K562 (cell line): ENCODE results near the gene ZNF775. TPM values are rescaled to one million over a fixed set of nuclear protein-coding genes. Genes with fewer than 3 reads are reported as not detected.
A peak's percentile ranks its signal among the peaks of the same experiment; 100 is the strongest.

ENCODE experiments used
- ATAC-seq: fragments of 200-7000 bp; cut with Tn5 transposase; 3 replicates; pipeline ENCODE4 v1.9.1; 2020; ENCODE audit warnings: moderate library complexity
- BruUV-seq: library from RNA; stranded (reverse); fragments of 400-500 nt; replicated peaks from 2 replicates; lab custom pipeline; 2021; lab: Mats Ljungman, UMichigan
- CTCF ChIA-PET: fragments of 300-600 bp; formaldehyde crosslinking; extraction: SDS; loops from one replicate; lab custom pipeline; 2021; ENCODE audit warnings: low intra/inter-chr PET ratio; lab: Yijun Ruan, JAX
- POLR2A ChIA-PET: fragments of 300-600, 350-650 bp; sonication (Branson Sonifier 250); formaldehyde crosslinking; extraction: SDS; loops from one replicate; lab custom pipeline; 2021; ENCODE audit warnings: antibody characterized with exemption, inconsistent platforms; lab: Yijun Ruan, JAX
- DNase-seq, 4 experiments: peaks; one replicate each; pipeline versions ENCODE4 v3.0.0 to v3.0.0-alpha.2; 2011 to 2018; ENCODE audit warnings: low spot score in 3 of 4, mixed read lengths in 3 of 4; ENCODE audit errors: extremely low read depth in 1 of 4
- FAIRE-seq: peaks from 2 replicates; lab custom pipeline; 2011; peaks lifted over from hg19 to GRCh38; lab: Jason Lieb, UNC
- H2AFZ ChIP-seq: 2 replicates; pipeline ENCODE4 v1.6.0; 2011; ENCODE audit warnings: low read depth, low read length, control low read depth, inconsistent platforms
- H3K27ac ChIP-seq: fragments of 200-600 bp; 3 replicates; pipeline ENCODE4 v1.8.0; 2011; ENCODE audit warnings: low read depth, mild to moderate bottlenecking, control low read depth, inconsistent platforms, low read length, moderate library complexity, mixed read lengths; ENCODE audit errors: extremely low read depth
- H3K27me3 ChIP-seq, 2 experiments: fragments of 300-600 bp in 1 of 2; 2 replicates in 1 of 2; 3 replicates in 1 of 2; pipeline versions ENCODE4 v1.6.0 to v1.8.0; 2011; ENCODE audit warnings: inconsistent platforms in 2 of 2, low read length in 2 of 2, mild to moderate bottlenecking in 1 of 2, mixed read lengths in 1 of 2, moderate library complexity in 1 of 2; ENCODE audit not compliant: control insufficient read depth in 2 of 2, insufficient read depth in 2 of 2
- H3K36me3 ChIP-seq: fragments of 300-600 bp; 3 replicates; pipeline ENCODE4 v1.8.0; 2011; ENCODE audit warnings: mild to moderate bottlenecking, low read length, inconsistent platforms; ENCODE audit not compliant: control insufficient read depth, insufficient read depth
- H3K4me1 ChIP-seq, 2 experiments: fragments of 200-600 bp in 1 of 2; replicated peaks in 1 of 2; 2 replicates in 1 of 2; 3 replicates in 1 of 2; pipeline versions ENCODE4 v1.5.1 to v1.8.0; 2011; ENCODE audit warnings: inconsistent platforms in 2 of 2, low read length in 2 of 2, mild to moderate bottlenecking in 1 of 2, mixed read lengths in 1 of 2, moderate library complexity in 1 of 2; ENCODE audit not compliant: control insufficient read depth in 2 of 2, insufficient read depth in 2 of 2
- H3K4me2 ChIP-seq: 2 replicates; pipeline ENCODE4 v1.6.1; 2011; ENCODE audit warnings: low read length, control low read depth, inconsistent platforms, mixed read lengths; ENCODE audit not compliant: insufficient read depth
- H3K4me3 ChIP-seq: fragments of 200-600 bp; sonication (generic), shearing (Covaris generic); 2 replicates; pipeline ENCODE4 v1.5.1; 2016; ENCODE audit warnings: control low read depth, inconsistent platforms
- H3K79me2 ChIP-seq: fragments of 200-600 bp; 3 replicates; pipeline ENCODE4 v1.8.0; 2011; ENCODE audit warnings: low read length, inconsistent platforms; ENCODE audit not compliant: control insufficient read depth, insufficient read depth
- H3K9ac ChIP-seq, 2 experiments: 2 replicates each; pipeline versions ENCODE4 v1.6.0 to v1.6.1; 2011; ENCODE audit warnings: low read depth in 2 of 2, low read length in 2 of 2, control low read depth in 1 of 2, inconsistent platforms in 1 of 2, mild to moderate bottlenecking in 1 of 2, mixed read lengths in 1 of 2; ENCODE audit not compliant: insufficient read depth in 1 of 2
- H3K9me1 ChIP-seq: one replicate; pipeline ENCODE4 v1.6.0; 2011; ENCODE audit warnings: inconsistent platforms, mild to moderate bottlenecking, low read length, moderate library complexity; ENCODE audit not compliant: control insufficient read depth, insufficient read depth
- H3K9me3 ChIP-seq: replicated peaks from 2 replicates; pipeline ENCODE4 v1.5.1; 2011; ENCODE audit warnings: low read depth, low read length, inconsistent platforms; ENCODE audit not compliant: control insufficient read depth, insufficient read depth
- H4K20me1 ChIP-seq: replicated peaks from 2 replicates; pipeline ENCODE4 v1.6.1; 2011; ENCODE audit warnings: low read length, inconsistent platforms, mixed read lengths; ENCODE audit not compliant: control insufficient read depth, insufficient read depth
- CCNT2 ChIP-seq: IDR thresholded peaks from 2 replicates; pipeline ENCODE4 v1.6.1; 2011; ENCODE audit warnings: borderline replicate concordance, low read depth, mild to moderate bottlenecking, moderate library complexity, mixed read lengths, low read length; ENCODE audit not compliant: insufficient read length; ENCODE audit errors: extremely low read depth
- CREB5 ChIP-seq: fragments of 250-450 bp; sonication (Bioruptor Pico); IDR thresholded peaks from 2 replicates; pipeline ENCODE4 v1.5.0; 2020; ENCODE audit warnings: mild to moderate bottlenecking
- DDX20 ChIP-seq: fragments of 450-650 bp; IDR thresholded peaks from 2 replicates; pipeline ENCODE4 v1.6.1; 2016; ENCODE audit warnings: missing genetic modification characterization, low read depth, mild to moderate bottlenecking, missing compliant biosample characterization, moderate library complexity
- ERF ChIP-seq: fragments of 450-650 bp; formaldehyde crosslinking; IDR thresholded peaks from 2 replicates; pipeline ENCODE4 v1.4.0; 2020; ENCODE audit warnings: mild to moderate bottlenecking, mixed read lengths
- ETV5 ChIP-seq: sonication (generic); formaldehyde crosslinking; IDR thresholded peaks from 2 replicates; pipeline ENCODE4 v1.4.0; 2020; ENCODE audit warnings: low read depth, mild to moderate bottlenecking, missing genetic modification reagents
- ILK ChIP-seq: fragments of 450-650 bp; IDR thresholded peaks from 2 replicates; pipeline ENCODE4 v1.6.1; 2016; ENCODE audit warnings: missing genetic modification characterization, low read depth, mild to moderate bottlenecking, missing compliant biosample characterization, moderate library complexity, borderline replicate concordance
- JUND ChIP-seq, 2 experiments: IDR thresholded peaks; 2 replicates in 1 of 2; 3 replicates in 1 of 2; pipeline ENCODE4 v1.6.1; 2011; ENCODE audit warnings: borderline replicate concordance in 2 of 2, low read depth in 2 of 2, low read length in 2 of 2, improper control_type of control experiment in 1 of 2, missing biosample characterization in 1 of 2, missing genetic modification characterization in 1 of 2, missing genetic modification reagents in 1 of 2
- PCBP1 ChIP-seq: fragments of 200-400 bp; formaldehyde crosslinking; IDR thresholded peaks from 2 replicates; pipeline ENCODE4 v1.6.1; 2018; ENCODE audit warnings: mild to moderate bottlenecking, low read depth, low read length; ENCODE audit not compliant: poor library complexity, severe bottlenecking
- ZC3H4 ChIP-seq: sonication (generic); formaldehyde crosslinking; IDR thresholded peaks from 2 replicates; pipeline ENCODE4 v1.9.0; 2021; ENCODE audit warnings: missing genetic modification reagents, borderline replicate concordance
- ZKSCAN8 ChIP-seq: fragments of 200-800 bp; sonication (Bioruptor generic); IDR thresholded peaks from 2 replicates; pipeline ENCODE4 v1.6.1; 2016; ENCODE audit warnings: missing genetic modification characterization, missing compliant biosample characterization
- ZNF121 ChIP-seq: sonication (generic); formaldehyde crosslinking; conservative IDR thresholded peaks from 2 replicates; pipeline ENCODE4 v1.8.0; 2022; ENCODE audit warnings: missing genetic modification reagents
- ZNF263 ChIP-seq: sonication (generic); formaldehyde crosslinking; IDR thresholded peaks from 2 replicates; pipeline ENCODE4 v1.8.0; 2022; ENCODE audit warnings: mild to moderate bottlenecking, missing genetic modification reagents, borderline replicate concordance
- ZNF41 ChIP-seq: fragments of 250-450 bp; sonication (Bioruptor Pico); conservative IDR thresholded peaks from 2 replicates; pipeline ENCODE4 v1.4.0; 2020; ENCODE audit warnings: mild to moderate bottlenecking
- WGBS: fragments of 100-300 bp; shearing (Covaris generic); methylation state at CpG from one replicate; pipeline ENCODE4 v1.1.6; 2016; ENCODE audit warnings: low coverage, mixed read lengths; ENCODE audit not compliant: insufficient coverage; ENCODE audit errors: missing lambda C conversion rate; 5-methylcytosine and 5-hydroxymethylcytosine counted together
- in situ Hi-C: fragments of 300-500 bp; cut with MboI; formaldehyde crosslinking; loops from 4 replicates; pipeline ENCODE4 v1.15.0; 2018; ENCODE audit warnings: inconsistent platforms, mixed read lengths
- intact Hi-C: fragments of 100-400 bp; cut with micrococcal nuclease; formaldehyde crosslinking; loops from 2 replicates; pipeline ENCODE4 v1.14.2; 2022
- polyA plus RNA-seq, 8 experiments: library from polyadenylated mRNA; depleted of rRNA in 4 of 8; stranded (reverse) in 5 of 8; unstranded in 3 of 8; fragments of >200 nt; fragmentation: Nextera tagmentation in 2 of 8; fragmentation: Illumina TruSeq in 1 of 8; extraction: Ambion mirVana in 2 of 8; extraction: Trizol in 1 of 8; gene quantifications; 2 replicates each; pipeline versions ENCODE4 v1.2.1 to v1.2.3, GENCODE V29; 2011 to 2014; ENCODE audit warnings: inconsistent platforms in 1 of 8, missing spikeins in 1 of 8
- total RNA-seq, 7 experiments: library from RNA; depleted of rRNA in 6 of 7; stranded (reverse); fragments of >200 nt in 6 of 7; fragmentation: Illumina TruSeq in 2 of 7; extraction: Trizol in 2 of 7; gene quantifications; 2 replicates each; pipeline versions ENCODE4 v1.2.1 to v1.2.3, GENCODE V29; 2011 to 2021; ENCODE audit warnings: low replicate concordance in 1 of 7

ZNF775 gene
- total and polyA plus RNA-seq, 9 of the 15 experiments (the other 6 are each of a cell fraction or from before 2014, with no cell fraction given) = 0.04 to 18.7 (median 4.9) TPM

- FAIRE-seq (no peak), ATAC-seq (no peak), DNase-seq (no peak)
- 35% methylated on average over 8 of the region's 8 CpGs for WGBS
- Histone ChIP-seq H3K27ac (no peak overlapping the region), H3K36me3 (no peaks in the 10 kb centered on the region), H4K20me1 (no peaks in the 10 kb centered on the region), H3K9me3 (no peaks in the 10 kb centered on the region), H3K4me2 (no peak overlapping the region), H3K4me3 (no peak overlapping the region), H3K79me2 (no peaks in the 10 kb centered on the region), H3K27me3 (no peaks in the 10 kb centered on the region), H2AFZ (no peak overlapping the region), H3K9me1 (no peaks in the 10 kb centered on the region), H3K9ac (no peak overlapping the region), H3K4me1 (peaks cover 15 to 32% of the 10 kb centered on the region in 2 experiments)
- in situ Hi-C loops = no loop called here
- intact Hi-C loops = no loop called here
- ChIA-PET CTCF (no interaction called here), POLR2A (interaction anchor here (0.6 to 3.6 kb wide), 4 partner anchors 11 to 486 kb away, joined by 3 to 29 read pairs (median 6); no protein-coding TSS in a partner anchor)
- TF ChIP-seq ZC3H4 (CRISPR knock-in tag) (no peak), ZKSCAN8 (no peak), CCNT2 (no peak), PCBP1 (no peak), ETV5 (CRISPR knock-in tag) (no peak)
- no TSS peak for BruUV-seq
These were observed 55.1 kb downstream of the ZNF775 start for GRCh38 chr7:150434240-150434639.

GRCh38 chr7:150435047-150435389, 55.9 kb downstream of the ZNF775 start:
- no peaks in the 10 kb centered on the region for H3K79me2 ChIP-seq
- FAIRE-seq = no peak
- WGBS = 43% methylated on average over 4 of the region's 4 CpGs
- peak; percentile 4; the same call in 1 of the 2 replicates for TF ChIP-seq ZNF263
- TF ChIP-seq ERF (CRISPR knock-in tag) = no peak
- TF ChIP-seq CREB5 (CRISPR knock-in tag) = 0 out of 2 replicates have a peak, but pooled peaks have one; percentile 13
- TF ChIP-seq ZNF121 (CRISPR knock-in tag) = peak; percentile 51
- peak; percentile 62; the same call in 1 of the 2 replicates for TF ChIP-seq DDX20 (tag)
- TF ChIP-seq ZNF41 = no peak; the same call in 1 of the 2 replicates
- peak; percentile 42; the same call in 1 of the 2 replicates for TF ChIP-seq ILK
- no peak for TF ChIP-seq JUND (IDR thresholded peaks at IDR 0.05; ENCODE audit: borderline replicate concordance, low read depth, low read length)
- TF ChIP-seq JUND (tag; IDR thresholded peaks at IDR 0.05; ENCODE audit: borderline replicate concordance, low read depth, low read length) = no peak

More at GRCh38 chr7:150435047-150435389, 55.9 kb downstream of the ZNF775 start:
- BruUV-seq = no TSS peak
- Histone ChIP-seq H3K9me1 (no peaks in the 10 kb centered on the region), H4K20me1 (no peaks in the 10 kb centered on the region), H3K9ac (no peak overlapping the region), H3K4me2 (no peak overlapping the region), H3K27ac (no peak overlapping the region), H3K9me3 (no peaks in the 10 kb centered on the region), H3K4me3 (no peak overlapping the region), H3K36me3 (no peaks in the 10 kb centered on the region), H3K4me1 (peaks cover 15 to 32% of the 10 kb centered on the region in 2 experiments), H2AFZ (peak overlapping the region; percentile 65), H3K27me3 (no peaks in the 10 kb centered on the region)
- ATAC-seq (no peak), DNase-seq (no peak)
- POLR2A ChIA-PET = no interaction called here
- in situ Hi-C loops (no loop called here), intact Hi-C loops (no loop called here)
- CTCF ChIA-PET = no interaction called here
